GM20000 (cell line): ENCODE data around the gene ANKDD1A.

Experiments used
- DNase-seq: peaks from one replicate; pipeline ENCODE4 v3.0.0; 2012; ENCODE audit warnings: low spot score
- TF ChIP-seq, protein P1 (sequence below): IDR thresholded peaks from 2 replicates; pipeline ENCODE4 v1.5.1; 2012; ENCODE audit warnings: mild to moderate bottlenecking, control low read depth; ENCODE audit errors: extremely low read depth, missing control alignments

Gene ANKDD1A

DNA sequence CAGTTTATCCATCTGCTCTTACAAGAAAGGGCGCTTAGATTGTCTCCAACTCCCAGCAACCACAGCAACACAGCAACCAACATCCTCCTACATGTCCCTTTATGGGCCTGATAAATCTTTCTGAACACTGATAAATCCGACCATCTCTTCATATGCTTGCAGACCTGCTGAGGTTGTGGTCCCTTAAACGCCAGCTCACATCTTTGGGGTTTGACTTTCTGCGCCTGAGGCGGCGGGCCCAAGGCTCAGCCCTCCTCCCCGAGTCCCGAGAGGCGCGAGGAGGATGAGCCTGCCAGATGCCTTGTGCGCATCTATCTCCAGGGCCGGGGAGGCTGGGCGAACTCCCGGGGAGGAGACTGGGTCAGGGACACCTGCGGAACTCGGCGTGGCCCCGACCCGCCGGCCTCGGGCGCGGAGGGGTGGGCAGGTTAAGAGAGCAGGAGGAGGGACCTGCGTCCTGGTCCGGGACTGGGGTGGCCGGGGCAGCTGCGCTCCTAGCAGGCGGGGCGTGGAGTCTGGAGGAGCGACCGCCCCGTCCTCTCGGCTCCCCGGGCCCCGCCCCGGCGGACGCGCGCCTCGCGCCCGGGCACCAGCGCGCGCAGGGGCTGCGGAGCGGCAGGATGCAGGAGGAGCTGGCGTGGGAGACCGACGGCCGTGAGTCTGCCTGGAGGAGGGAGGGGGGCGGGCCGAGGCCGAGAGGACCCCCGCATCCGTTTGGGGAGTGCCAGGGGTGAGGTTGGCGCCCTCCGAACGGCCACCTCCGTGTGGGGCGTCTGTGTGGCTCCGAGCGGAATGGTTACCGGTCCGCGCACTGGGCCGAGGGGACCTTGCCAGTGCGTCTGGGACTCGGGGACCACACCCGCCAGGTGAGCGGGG, at the start of gene ANKDD1A:
ANKDD1A (plus strand) TSS at position 592 of the 876 bp plus-strand sequence; CDS start at position 621, 29 bp downstream.
- TF ChIP-seq, protein P1, sequence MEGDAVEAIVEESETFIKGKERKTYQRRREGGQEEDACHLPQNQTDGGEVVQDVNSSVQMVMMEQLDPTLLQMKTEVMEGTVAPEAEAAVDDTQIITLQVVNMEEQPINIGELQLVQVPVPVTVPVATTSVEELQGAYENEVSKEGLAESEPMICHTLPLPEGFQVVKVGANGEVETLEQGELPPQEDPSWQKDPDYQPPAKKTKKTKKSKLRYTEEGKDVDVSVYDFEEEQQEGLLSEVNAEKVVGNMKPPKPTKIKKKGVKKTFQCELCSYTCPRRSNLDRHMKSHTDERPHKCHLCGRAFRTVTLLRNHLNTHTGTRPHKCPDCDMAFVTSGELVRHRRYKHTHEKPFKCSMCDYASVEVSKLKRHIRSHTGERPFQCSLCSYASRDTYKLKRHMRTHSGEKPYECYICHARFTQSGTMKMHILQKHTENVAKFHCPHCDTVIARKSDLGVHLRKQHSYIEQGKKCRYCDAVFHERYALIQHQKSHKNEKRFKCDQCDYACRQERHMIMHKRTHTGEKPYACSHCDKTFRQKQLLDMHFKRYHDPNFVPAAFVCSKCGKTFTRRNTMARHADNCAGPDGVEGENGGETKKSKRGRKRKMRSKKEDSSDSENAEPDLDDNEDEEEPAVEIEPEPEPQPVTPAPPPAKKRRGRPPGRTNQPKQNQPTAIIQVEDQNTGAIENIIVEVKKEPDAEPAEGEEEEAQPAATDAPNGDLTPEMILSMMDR: no peak
- peak; percentile 85 for DNase-seq

DNA sequence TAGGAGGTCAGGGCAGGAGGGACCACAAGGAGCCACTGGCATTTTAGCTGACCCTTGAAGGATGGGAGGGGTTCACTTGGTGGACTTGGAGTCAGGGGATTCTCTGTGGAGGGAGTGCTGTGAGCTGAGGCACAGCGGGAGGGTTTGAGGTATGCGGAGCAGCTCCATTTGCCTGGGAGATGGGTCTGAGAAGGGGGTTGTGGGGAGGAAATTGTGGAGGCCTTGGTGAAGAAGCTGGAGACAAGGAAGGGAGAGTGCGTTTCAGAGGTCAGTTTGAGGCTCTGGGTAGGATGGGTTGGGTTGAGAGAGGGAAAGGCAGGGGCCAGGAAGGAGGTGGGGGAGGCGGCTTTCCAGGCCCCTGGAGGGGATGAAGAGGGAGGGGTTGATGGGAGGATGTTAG, 49.7 kb upstream of the ANKDD1A start:
- TF ChIP-seq, protein P1: no peak
- DNase-seq: no peak

DNA sequence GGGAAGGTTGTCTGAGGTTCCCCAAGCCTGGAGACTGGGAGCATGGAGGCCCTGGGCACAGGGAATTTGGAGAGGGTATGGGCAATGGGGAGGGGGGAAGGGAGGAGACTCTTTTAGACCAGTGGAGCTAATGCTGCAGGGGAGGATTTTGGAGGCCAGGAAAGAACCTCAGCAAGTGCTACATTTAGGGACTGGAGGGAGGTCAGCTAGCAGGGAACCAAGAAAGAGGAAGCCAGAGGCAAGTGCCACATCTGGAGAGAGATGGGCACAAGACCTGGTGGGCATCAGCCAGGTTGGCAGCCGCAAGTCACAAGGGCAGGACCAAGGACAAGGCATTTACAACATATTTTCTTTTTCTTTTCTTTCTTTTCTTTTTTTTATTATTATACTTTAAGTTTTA, 49.3 kb upstream of the ANKDD1A start:
- TF ChIP-seq, protein P1: no peak
- no peak for DNase-seq

DNA sequence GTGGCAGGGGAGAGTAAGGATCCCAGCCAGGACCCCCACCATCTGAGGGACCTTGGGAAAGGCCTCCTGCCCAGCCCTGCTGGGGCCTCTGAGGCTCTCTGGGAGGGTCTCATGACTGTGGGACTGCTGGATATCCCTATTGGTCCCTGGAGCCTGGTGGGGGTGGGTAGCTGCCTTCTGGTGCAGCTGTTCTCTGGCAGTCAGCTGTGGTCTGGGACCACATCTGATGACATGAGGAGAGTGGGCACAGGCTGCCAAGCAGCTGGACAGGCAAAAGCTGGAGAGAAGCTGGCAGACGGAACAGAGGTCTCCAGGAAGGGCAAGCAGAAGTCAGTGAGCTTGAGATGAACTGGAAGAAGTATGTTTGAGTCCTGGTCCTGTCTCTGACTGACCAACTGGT, 47.6 kb upstream of the ANKDD1A start:
- DNase-seq: no peak
- TF ChIP-seq, protein P1: no peak

DNA sequence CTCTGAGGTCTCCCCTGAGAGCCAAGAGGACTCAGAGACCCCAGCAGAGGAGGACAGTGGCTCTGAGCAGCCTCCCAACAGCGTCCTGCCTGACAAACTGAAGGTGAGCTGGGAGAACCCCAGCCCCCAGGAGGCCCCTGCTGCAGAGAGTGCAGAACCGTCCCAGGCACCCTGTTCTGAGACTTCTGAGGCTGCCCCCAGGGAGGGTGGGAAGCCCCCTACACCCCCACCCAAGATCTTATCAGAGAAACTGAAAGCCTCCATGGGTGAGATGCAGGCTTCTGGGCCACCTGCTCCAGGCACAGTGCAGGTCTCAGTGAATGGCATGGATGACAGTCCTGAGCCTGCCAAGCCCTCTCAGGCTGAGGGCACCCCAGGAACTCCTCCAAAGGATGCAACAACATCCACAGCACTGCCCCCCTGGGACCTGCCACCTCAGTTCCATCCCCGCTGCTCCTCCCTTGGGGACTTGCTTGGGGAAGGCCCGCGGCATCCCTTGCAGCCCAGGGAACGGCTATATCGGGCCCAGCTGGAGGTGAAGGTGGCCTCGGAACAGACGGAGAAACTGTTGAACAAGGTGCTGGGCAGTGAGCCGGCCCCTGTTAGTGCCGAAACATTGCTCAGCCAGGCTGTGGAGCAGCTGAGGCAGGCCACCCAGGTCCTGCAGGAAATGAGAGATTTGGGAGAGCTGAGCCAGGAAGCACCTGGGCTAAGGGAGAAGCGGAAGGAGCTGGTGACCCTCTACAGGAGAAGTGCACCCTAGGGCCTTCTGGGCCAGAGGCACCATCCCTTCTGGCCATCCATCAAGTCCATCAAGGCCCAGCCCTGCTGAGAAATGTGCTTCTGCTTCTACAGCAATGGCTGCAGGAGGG, 46.3 kb upstream of the ANKDD1A start:
- DNase-seq: peak; percentile 46
- TF ChIP-seq, protein P1: no peak

DNA sequence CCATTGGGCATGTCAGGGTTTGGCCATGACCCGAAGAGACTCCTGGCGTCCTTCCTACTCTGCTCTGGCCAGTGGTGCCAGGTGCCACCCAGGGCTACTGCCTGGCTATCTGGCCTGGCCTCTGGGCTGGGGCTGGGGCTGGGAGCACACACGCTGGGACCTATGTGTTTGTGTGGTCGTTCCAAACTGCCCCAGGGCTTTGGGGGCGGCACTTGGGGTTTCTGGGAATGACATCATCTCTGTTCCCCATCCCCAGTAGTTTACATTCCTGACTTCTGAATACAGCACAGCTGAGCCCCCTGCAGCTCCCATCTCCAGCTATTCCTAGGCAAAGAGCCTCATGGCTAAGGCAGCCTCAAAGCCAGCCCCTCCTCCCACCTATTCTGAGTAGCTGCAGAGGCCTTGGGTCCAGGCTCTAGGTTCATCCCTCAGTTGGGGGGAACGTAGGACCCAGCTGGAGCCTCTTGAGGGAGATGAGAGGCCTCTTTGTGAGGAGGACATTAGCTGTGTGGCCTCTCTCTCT, 45.6 kb upstream of the ANKDD1A start:
- no peak for DNase-seq
- TF ChIP-seq, protein P1: no peak

DNA sequence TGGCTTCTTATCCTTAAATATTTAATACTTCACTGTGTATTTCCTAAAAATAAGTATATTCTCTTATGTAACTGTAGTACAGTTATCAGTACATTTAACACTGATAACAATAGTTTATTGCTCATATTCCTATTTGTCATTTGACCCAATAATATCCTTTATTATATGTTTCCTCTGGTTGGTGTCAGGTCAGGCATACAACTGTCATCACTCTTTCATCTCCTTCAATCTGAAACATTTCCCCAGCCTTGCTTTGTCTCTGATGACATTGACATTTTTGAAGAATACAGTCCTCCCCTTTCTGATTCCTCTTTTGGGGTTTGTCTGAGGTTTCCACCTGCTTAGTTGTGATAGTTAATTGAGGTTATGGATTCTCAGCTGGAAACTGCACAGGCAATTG, 42.2 kb upstream of the ANKDD1A start:
- DNase-seq: no peak
- TF ChIP-seq, protein P1: no peak
